Medulla oblongata (tissue), 1 donor: ENCODE data around the gene PSMD6.

Experiments used
- DNase-seq: peaks from one replicate; pipeline ENCODE4 v3.0.0-alpha.2; 2015; ENCODE audit errors: extremely low spot score

PSMD6 gene

DNA sequence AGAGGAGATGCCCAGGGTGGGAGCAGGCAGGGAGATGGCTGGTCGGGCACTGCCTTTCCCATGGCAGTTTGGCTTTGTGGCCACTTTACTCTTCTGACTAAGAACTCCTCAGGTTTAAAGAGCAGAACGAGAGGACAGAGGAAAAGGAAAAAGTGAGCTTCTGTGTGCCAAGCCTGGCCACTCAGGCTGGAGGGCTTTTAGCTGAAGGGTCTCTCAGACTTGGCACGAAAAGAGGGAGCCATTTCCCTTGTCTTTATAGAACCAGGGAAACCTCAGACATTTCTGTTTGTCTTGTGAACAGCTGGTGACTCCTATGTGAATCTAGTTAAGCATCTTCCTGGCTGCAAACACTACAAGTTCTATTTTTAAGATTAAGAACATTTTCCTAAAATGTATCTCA is 23.3 kb upstream of the PSMD6 start:
- DNase-seq = no peak

DNA sequence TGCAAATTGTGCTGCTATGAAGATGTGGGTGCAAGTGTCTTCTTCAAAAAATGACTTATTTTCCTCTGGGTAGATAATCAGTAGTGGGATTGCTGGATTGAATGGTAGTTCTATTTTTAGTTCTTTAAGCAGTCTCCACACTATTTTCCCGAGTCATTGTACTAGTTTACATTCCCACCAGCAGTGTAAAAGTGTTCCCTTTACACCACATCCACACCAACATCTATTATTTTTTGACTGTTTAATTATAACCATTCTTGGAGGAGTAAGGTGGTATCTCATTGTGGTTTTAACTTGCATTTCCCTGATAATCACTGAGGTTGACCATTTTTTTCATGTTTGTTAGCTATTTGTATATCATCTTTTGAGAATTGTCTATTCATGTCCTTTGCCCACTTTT is 19.7 kb upstream of the PSMD6 start:
- DNase-seq = no peak

DNA sequence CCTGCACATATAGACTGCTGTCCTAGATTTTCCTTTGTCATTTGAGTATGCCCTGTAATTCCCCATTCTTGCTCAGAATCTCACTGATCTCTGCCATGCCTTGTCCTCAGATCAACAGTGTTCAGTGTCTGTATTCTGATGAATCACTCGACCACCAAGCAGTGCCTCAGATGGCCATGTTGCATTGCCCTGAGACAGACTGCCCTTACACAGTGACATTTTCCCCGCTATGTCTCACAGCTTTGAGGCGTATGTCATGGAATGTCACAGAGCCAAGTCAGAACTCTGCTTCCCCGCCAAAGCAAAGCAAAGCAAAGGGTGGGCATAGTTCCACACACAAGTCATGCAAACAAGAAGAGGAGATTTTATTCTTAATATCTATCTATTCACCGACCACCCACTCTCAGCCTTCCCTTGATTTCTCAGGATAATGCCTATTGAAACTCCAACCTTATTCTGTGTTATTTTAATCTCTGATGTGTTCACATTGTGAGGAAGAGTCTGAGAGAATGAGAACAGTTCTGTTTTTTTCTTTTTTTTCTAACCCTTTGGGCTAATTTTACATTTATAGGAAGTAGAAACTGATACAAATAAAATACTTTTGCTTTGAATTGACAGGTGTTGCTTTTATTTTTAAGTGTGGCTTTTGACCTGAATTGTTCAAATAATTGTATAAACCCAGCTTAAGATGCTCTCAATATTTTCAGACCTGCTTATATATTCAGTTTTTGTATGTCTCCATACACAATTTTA is 16.9 kb upstream of the PSMD6 start:
- DNase-seq = no peak

DNA sequence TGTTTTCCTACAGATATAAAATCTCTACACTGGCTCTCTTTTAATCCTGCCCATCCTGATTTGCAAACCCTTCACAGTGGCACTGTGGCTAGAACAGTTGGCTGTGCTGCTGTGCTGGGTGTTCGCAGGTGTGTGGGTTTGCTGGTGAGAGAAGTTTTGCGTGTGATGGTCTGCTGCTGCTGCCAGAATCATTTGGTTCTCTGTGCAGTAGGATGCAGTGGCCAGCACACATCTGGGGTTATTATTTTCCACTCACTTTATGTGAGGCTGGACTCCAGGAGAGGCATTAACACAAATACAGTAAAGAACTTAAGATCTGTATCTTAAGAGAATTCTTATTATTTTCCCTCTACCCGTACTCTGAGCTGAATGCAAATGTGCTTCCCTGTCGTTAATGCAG is 16.0 kb upstream of the PSMD6 start:
- no peak for DNase-seq

DNA sequence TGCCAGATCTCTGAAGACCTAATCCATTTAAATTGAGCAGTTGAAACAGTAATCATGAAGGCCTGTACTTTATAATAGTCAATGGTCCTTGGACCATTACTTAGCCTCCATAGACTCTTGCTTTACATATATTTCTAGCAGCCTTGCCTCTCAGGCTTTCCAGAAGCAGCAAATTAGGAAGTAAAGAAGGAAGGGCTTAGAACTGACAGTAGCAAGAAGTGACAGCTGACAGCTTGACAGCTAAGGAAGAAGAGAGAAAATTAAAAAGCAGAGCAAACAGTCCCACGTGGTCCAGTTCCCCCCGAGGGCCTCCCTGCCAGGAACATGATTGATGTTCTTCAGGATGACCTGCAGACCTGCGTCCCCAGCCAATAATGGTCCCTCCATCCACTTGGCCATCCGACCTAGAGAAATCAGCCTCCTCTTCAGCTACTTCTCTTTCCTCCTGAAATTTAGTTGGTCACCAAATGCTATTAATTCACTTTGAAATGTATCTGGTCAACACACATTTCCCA is 15.0 kb upstream of the PSMD6 start:
- no peak for DNase-seq

DNA sequence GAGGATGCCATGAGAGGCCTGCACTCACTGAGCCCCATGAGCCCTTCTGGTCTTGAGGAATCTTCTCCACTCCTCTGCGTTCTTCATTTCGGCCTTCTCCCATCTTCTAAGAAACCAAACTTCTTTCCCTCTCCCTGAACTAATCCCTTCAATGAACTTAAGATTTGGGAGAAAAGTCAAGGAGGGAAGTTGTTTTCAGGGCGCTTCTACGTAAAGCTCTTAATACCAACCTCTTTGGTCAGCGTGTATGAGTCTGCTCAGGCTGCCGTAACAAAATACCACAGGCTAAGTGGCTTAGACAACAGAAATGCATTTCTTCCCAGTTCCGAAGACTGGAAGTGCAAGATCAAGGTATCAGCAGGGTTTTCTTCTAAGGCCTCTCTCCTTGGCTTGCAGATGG is 13.8 kb upstream of the PSMD6 start:
- DNase-seq = no peak

DNA sequence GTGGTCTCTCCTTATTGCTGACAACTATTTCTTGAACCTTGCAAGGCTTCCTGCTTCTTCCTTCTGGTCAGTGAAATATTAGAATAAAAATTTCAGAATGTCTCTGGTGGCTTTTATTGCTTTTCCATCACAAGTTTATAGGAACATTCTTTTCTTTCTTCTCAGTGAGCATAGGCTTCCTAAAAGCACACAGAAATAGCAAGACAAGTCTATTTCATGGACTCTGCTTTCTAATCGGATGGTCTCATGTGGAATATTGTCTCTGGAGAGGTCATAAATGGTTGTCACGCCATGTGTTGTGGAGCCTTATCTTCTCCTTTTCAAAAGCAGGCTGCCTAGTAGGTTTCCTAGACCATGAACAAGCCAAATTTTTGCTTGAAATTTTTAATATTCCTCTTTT is 9.8 kb upstream of the PSMD6 start:
- DNase-seq = no peak

DNA sequence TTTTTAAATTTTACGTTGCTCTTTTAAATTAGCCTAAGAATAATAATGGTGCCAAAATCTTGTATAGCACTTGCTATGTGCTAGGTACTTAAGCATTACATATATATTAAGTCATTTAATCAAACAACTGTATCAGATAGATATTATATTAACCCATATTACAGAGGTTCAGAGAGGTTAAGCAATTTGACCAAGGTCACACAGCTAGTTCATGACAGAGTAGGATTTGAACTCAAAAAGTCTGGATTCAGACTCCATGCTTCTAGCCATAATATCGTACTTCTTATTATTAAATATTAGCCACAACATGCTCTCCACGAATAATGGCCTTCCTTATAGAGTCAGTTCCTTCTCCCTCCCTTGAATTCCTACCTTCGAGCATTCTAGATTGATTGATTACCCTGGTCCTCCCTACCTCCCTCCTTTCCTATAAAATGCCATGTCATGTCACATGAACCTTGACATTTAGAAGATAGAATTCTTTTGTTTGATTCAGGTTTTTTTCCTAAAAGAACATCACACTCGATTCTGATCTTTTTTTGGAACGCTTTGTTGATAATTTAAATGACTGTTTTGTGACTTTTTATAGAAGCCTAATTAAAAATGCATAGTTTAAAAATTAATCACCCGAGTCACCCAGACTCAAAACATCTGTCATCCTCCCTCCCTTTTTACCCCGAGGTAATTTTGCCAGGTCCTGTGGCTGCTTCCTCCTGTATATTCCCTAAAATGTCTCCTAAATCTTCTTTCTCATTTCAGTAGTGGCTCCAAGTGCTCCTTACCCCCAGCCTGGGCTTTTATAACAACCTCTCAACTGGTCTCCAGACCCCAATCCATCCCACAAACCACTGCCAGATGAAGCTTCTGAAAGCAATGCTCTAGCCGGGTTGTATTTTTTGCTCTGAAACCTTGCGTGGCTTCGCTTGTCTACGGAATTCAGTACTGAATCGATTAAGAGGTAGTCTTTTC is 8.5 kb upstream of the PSMD6 start:
- no peak for DNase-seq

DNA sequence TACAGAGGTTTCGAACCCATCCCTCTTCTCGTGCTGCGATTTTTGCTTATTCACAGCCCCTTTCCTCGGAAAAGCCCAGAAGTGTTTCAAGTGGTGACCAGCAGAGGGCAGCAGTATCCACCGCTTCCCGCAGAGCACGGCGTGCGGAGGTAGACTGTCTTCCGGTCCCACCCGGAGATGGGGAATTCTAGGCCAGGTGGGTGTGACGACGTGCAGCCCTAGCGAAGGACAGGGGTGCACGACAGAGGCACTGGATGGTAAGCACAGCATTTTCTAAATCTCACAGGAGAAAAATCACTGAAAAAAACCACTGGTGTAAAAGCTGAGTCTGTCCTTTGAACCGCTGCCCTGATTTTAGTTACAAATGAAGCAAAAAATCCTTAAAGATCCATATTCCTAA is 7.4 kb upstream of the PSMD6 start:
- peak; percentile 79 for DNase-seq

DNA sequence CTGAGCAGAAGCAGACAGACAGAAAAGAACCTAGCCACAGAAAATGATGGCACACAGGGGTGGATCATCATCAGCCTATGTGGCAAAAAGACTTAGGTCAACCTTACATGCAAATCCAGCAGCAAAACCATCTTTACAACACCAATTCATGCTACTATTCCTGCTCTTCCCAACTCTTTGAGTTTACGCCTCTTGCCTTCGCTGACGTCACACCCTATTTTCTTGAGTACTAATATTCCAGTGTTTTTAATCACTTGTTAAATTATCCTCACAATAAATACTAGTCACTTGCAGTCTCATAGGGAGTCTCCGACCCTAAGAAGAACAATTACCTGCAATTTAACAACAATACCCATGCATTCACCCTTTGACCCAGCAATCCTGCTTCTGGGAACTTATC is 6.0 kb upstream of the PSMD6 start:
- no peak for DNase-seq

DNA sequence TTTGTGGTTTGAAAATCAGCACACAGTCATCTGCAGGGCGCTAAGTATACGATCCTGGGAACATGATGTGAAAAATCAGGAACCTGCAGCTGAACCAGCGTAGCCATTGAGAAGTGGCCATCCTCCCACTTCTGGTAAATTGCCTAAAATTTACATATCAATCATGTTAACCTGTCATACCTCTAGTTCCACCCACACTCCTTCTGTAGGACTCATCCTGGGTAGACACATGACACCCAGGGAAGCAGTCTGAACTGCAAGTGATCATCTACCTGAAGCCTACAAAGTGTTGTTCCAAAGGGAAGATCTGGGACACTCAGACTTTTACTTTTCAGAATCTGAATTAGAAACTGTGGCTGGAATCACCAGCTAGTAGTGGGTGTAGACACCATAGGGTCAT is 5.5 kb upstream of the PSMD6 start:
- DNase-seq = no peak

DNA sequence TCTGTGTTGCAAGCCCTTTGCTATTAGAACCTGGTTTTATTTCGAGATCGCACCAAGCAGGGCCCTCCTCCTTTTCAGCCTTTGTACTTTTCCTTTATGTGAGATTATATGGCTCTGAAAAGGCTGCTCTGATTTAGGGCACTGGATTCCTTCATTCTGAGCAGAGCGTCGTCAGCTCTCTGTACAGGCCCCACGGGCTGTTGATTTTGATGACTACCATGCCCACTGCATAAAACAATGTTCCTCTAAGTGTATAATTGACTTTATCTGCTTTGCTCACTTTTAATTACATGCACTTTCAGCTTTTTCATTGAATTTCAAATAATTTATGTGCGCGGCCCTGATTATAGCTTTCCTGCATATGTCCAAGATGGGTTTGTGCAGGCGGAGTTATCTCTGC is 4.4 kb upstream of the PSMD6 start:
- DNase-seq = no peak

DNA sequence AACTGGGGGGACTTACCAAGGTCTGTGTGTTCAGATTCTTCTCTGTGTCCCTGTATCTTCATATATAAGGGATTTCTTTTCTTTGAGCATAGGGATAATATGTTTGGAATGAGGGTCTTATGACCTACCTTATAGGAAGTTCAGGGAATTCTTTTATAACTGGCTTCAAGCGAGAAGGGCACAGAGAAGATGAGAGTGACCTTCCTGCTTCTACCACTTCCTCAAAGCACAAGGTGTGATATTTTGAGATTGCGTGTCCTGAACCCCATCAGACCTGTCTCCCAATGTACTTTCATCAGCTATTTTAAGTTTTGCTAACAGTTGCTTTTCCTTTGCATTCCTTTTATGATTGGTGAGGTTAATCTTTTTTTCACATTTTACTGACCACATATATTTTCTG is 3.1 kb upstream of the PSMD6 start:
- DNase-seq = no peak

DNA sequence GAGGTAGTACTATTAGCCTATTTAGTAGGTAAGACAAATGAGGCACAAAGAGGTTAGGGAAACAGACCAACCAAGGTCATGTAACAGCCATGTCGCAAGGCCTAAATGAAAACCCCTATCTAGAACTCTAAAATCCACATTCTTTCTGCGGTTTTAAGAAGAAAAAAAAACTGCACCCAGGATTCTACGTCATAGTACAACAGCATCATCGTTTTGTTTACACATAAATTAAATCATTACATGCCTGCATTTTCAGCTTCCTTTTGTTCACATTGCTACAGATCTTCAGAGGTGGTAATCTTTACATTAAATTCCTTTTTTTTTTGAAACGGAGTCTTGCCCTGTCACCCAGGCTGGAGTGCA is 548 bp upstream of the PSMD6 start:
- no peak for DNase-seq

DNA sequence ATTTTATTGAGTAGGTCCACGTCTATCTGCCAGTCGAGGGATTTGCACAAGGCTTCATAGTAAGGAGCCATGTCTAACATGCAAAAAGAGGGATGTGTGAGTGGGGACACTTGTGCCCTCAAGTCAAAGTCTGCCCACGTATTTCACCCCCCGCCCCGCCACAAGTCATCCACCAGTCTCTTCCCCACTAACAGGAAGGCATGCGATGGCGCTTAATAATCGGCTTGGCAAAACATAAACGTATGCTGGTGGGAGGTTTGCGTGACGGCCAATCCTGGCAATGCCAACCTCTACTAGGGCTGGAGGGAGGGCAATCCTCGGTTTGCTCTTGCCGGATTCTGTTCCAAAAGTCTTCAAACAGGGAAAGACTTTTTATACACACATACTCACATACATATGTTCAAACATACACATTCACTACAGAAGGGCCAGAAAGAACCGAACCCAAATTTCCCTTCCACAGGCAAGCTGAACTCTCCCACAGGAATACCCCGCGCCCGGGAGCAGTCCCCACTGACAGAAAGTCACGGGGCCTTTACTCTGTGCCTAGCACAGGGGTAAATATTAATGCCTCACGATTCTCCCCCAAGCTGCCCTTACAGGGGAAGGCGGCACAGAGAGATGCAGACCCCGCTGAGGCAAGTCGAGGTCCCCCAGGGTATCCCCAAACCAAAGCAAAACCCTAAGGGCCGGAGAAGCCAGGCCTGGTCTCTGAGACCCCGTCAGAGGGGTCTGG is 675 bp downstream of the PSMD6 start:
- DNase-seq = no peak

DNA sequence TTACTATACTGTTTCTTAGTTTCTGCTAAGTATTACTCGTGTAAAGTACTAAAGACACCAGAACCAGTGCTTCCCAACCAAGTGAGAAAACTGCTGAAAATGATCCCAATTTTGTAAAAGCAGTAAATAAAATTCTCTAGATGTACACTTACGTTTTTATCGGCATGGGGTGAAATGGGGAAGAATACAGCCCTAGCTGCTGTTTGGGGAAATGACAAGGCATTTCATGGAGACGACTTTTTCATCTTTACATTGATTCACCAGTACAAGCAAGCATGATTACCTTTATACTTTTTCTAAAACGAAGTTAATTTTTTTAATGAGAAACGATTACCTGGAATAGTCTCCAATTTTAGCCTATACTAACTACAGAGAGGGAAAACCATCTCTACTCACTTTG is 1.4 kb downstream of the PSMD6 start:
- no peak for DNase-seq

DNA sequence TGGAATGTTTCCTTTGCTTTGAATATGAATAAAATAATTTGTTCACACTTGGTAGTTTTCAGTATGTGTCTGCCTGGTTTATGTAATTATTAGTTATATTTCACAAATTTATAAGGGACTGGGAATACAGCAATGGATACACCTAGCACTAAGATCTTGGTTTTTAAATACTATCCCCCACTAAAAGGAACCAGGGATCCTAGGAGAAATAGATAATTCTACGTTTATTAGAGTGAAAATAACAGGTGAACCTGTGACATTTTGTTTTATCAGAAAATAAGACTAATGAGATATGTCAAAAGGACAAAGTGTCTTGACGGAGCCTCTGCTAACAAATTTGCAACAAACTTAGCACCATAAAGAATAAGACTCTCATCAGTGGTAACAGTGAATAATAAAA is 3.4 kb downstream of the PSMD6 start:
- DNase-seq = no peak

DNA sequence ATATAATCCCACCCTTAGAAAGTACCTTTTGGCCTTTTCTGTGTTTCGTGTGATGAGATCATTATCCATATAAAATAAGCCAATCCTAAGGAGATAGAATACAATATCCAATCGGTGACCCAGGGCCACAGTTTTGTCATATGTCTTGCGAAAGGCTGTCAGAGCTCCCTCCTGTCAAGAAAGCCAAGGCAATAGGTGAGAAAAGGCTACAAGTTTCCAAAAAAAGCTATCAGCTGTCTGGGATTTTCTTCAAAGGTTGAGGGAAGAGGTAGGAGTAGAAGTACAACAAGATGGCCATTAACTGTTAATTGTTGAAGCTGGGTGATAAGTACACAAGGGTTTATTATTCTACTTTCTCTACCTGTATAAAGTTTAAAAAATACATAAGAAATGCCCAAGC is 4.0 kb downstream of the PSMD6 start:
- no peak for DNase-seq

DNA sequence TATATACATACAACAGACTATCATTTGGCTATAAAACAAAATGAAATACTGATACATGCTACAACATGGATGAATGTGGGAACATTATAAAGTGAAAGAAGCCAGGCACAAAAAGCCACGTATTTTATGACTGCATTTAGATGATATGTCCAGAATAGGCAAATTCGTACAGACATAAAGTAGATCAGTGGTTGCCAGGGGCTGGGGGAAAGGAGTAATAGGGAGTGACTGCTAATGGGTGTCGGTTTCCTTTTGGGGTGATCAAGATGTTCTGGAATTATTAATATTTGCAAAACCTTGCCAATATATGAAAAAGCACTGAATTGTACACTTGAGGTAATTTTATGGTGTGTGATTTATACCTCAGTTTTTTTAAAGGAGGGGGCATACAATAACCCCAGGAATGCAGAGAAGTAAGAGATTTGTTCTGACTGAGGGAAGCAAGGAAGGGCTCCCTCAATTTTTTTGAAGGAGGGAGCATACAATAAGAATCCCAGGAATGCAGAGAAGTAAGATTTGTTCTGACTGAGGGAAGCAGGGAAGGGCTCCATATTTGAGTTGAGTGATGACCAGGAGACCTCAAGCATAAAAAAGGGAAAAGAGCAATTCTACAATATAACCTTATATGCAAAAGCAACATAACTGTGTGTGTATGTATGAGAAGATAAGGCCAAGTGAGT is 6.2 kb downstream of the PSMD6 start:
- no peak for DNase-seq

DNA sequence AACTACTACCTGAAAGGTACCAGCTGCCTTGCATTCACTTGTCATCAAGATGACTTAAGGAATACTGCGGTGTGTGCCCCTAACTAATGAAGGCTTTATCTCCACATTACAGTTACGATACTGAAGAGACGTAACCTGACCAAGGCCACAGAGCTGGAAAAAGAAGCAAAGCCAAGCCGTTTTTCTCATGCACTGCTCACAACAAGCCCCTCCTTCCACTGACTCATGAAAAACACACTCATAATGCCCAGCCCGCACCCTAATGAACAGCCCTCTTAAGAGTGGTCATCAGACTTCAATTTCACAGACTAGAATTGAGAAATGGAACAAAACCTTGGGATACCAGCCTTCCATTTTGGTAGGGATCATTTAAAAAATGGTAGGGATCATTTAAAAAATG is 11.6 kb downstream of the PSMD6 start:
- no peak for DNase-seq

DNA sequence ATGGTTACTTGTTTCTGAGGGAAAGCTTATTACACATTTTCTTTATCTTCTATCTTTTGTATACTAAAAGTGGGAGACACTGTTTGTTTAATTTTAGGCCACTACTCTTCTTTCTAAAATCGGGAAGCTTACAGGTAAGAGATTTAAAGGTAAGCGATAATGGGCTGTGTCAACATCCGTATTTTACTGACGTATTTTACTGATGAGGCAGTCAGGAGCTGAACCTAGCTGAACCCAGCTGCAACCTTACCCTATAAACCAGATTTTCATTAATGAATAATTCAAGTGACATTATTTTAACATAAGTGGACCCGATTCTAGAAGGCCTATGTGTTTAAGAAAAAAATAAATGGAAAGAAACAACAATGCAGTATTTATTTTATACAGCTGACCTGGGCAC is 13.1 kb downstream of the PSMD6 start:
- no peak for DNase-seq

DNA sequence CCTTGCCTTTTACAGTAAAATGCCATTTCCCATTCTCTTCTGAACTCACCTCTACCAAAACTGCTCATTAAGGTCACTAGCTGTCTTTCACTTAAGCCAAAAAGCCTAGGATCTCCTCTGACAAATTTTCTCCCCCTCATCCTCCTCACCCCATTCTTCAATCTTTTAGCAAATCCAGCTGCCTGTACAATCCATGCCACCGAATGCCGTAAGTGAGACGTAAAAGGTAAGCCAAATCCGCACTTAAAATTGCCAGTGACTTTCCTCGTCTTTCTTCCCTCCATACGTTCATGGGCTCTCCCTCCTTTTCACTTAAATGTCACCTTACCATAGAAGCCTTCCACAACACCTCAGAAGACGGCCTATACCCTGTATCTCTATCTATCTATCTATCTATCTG is 13.8 kb downstream of the PSMD6 start:
- no peak for DNase-seq
